Germinal center (tissue), 1 donor: ENCODE measurements around the gene MED22.
A peak's percentile ranks its signal among the peaks of the same experiment; 100 is the strongest.

Source experiments
- DNase-seq: peaks from one replicate; pipeline ENCODE4 v3.0.0; 2012; ENCODE audit warnings: mixed read lengths, low spot score

Gene MED22

DNA sequence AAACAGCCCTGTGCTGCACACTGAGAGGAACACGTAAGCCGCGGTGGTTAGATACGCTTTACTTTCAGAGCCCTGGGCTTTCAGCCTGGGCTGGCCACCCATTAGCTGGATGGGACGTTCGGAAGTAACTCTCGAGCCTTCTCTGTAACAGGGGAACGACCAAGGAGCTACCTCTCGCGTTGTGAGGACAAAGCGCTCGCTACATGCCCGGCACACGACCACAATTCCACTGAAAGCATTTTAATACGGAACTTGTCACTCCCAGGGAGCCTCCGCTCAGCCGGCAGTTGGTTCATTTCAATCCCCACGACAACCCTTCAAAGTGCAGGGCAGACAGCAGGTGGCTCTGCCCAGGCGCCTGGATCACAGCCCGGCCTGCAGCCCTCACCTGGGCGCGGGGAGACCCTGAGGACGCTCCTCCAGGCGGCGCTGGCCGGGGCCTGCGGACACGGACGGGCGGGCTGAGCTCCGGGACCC, 8.0 kb upstream of the MED22 start:
- peak; percentile 32 for DNase-seq

DNA sequence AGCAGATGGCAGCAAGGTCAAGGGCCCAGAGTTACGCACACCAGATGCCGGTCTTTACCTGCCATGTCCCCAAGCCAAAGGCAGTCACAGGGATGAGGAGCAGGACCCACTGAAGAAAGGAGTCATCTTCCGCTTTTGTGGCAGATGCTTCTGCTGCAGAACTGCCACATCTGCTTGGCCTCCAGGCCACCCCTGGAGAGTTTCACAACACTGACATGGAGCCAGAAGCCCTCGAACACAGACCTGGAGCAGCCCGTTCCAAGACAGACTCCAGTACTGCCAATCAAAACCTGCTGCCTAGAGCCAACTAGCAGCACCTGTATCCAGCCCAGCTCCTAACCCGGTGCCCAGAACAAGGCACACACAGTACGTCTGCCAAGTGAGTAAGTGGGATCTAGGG, 6.8 kb upstream of the MED22 start:
- no peak for DNase-seq

DNA sequence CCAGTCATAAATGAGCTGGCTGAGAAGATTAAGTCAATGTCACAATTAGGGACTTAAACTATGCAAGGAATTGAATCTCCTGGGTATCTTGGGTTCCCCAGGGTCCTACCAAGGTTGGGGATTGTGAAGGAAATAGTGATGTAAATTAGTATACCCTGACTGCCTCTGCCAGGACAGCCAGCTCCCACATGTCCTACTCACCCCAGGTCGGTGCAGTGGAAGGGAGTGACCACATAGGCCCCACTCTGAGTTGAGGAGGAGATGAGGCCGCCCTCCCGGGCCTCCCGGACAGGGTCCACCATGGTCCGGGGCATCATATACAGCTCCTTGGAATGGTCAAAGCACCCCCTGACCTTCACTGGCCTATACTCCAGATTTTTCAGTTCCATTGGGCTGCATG, 5.6 kb upstream of the MED22 start:
- no peak for DNase-seq

DNA sequence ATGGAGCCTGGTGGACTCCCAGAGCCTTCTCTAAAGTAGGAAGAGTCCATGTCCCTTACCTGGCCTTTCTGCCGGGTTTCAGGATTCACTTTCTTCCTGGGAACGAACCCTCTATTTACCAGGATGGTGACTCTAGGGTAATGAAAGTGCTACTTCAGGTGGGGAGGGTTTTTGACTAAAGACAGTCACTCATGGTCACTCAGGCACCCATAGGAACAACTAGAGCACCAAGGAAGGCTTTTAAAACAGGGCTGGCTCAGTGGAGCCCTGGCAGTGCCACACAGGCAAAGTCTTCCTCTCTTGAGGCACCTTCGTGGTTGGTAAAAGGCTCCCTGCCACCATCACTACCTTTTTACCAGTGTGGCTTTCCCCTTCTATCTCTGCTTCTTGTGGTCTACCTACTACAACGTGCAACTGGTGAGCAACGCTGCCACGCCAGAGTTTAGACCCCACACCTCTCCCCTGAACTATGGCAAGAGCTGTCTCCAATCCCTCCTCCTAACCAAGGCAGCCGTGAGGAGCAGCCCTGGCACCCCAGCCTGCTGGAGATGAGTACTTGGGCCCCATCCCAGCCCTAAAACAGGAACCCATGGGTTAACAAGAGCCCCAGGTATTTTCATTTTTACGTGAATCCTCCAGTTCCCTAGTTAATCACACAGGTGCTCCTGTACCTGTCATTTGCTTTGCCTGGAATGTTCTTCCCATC, 4.9 kb upstream of the MED22 start:
- no peak for DNase-seq

DNA sequence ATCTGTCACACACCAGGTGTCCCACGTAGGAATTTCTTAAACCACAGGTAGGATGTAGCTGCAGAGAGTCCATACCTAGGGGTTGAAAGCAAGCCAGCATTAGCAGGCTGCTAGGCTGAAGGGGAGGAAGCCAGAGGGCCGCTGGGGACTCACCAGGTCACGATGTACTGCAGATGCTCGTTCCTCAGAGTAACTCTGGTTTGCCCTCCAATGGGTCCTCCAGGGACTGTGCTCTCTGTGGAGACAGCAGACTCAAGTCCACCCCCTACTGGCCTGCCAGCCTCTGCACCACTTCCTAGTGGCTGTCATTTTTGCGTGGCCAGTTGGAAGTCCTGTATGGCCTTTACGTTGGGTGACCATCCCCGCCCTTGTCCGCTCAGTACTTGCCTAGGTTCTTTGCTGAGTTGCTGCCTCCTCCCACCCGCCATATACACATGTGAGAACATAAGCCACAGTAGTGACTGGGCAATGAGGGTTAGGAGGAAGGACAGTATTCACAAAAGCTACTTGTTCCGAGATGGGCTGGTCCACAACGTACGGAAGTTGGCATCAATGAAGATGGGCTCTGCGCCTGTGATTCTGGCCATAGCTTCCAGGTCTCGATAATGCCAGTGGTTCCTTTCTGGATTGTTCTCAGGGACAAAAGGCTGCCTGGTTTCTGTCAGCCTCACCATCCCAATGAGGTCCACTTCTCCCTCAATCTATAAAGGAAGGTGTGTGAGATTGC, 4.1 kb upstream of the MED22 start:
- peak; percentile 42 for DNase-seq

DNA sequence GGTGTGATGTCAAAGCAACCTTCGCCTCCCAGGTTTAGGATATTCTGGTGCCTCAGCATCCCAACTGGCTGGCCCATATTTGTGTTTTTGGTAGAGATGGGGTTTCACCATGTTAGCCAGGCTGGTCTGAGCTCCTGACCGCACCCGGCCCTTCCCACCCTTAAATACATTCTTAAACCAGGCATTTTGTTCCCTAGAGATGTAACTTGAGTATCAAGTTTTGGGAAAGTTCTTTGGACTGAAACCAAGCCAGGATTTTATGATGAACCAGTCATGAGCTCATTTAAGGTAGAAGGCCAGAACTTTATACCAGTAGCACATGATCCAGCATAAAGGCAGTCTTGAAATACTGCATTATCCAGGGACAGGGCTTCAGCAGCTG, 3.6 kb upstream of the MED22 start:
- DNase-seq, result no peak

DNA sequence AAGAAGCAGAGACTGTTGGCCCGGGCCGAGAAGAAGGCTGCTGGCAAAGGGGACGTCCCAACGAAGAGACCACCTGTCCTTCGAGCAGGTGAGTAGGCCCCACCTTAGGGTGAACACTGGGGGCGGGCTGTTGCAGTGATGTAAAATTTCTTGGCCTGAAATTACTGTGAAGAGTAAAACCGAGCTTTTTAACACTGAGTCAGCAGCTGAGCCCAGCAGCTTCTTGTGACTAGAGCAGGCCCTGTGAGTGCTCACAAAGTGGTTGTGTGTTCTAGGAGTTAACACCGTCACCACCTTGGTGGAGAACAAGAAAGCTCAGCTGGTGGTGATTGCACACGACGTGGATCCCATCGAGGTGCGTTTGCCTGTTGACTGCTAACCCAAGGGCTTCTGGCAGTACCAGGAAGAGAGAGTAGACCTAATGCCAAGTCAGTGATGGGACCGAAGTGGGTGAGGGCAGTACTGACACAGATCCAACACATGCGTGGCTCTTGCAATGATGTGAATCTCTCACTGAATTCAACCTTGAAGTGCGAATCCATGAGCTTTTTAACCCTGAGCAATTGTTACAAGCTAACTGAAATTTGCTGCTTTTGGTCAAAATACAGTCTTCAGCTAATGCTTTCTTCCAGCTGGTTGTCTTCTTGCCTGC, 2.2 kb upstream of the MED22 start:
- no peak for DNase-seq

DNA sequence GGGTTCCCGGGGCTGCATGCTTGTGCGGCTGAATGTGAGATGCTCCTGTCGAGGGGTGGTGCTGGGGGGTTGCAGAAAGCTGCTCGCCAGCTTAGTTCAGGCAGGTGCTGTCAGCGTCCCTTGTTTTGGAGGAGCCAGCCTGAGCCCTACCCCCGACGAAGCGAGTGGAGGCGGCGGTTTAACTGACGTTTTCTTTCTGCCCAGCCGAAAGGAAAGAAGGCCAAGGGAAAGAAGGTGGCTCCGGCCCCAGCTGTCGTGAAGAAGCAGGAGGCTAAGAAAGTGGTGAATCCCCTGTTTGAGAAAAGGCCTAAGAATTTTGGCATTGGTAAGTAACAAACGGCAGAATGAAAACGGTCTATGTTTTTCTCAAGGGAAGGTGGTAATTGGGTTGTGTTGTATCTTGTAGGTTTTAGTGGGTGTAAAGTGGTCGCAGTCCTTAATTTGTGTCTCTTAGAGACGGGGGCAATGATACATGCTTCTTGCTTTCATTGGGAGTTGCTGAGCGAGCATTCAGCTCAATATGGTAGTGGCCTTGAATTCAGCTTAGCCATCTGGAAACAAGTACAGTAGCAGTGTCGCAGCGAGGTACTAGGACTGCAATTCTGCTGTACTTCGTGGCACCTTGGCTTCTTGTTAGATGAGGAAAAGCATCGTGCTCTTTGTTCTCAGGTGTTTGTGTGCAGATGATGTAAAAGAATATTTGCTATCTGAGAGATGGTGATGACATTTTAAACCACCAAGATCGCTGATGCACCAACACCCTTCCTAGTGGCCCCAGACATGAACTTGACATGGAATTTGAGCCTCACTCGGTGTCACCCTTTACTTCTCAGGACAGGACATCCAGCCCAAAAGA, 1.0 kb upstream of the MED22 start:
- DNase-seq, result no peak

DNA sequence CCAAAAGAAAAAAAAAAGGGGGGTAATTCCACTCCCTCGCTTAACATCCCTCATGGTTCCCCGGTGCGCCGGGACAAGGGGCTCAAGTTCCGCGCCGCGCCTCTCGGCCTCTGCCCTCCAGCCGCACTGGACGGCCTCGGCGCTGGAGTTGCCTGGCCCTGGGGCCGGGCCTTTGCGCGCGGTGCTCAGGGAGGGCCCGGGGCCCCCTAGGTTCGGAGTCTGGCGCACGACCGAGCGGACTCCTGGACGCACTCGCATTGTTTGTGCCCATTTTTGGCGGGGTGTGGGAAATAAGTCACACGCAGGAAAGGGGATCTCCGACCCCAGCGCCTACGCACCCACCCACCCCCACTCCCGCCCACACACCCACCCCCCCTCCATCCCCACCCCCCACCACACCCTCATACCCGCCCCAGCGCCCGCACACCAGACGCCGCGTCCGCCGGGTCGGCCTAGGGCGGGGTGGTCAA, 381 bp downstream of the MED22 start:
- peak; percentile 56 for DNase-seq

DNA sequence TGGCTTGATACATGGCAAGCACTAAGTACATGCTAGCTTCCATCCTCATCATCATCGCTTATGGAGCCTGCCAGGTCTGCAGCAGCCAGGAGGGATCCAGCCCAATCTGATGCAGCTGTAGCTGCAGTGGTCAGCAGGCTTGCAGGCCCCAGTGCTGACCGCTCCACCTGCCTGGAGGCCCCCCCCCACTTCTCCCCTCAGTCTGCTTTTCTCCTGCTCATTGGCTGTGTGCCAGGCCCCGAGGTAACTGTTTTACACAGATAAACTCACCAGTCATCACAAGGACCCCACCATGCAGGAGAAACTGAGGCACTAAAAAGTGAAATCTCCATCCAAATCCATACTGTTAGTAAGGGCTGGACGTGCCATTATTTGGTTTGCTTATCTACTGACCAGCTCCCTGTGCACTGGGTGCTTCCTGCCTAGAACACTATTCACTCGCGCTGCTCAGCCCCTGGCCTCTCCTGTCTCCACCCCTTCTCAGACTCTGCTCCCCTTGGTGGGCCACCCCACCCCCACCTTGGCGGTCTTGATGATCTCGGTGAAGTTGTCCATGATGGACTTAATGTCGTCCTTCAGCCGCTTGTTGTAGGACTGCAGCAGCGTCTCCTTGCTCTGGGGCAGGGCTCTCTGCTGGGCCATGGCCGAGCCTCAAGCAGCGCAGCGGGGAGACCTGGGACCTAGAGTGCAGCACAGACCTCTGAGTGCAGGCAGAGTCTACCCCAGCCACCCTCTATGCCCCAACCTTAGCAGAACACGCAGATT, 1.7 kb downstream of the MED22 start:
- DNase-seq, result no peak

DNA sequence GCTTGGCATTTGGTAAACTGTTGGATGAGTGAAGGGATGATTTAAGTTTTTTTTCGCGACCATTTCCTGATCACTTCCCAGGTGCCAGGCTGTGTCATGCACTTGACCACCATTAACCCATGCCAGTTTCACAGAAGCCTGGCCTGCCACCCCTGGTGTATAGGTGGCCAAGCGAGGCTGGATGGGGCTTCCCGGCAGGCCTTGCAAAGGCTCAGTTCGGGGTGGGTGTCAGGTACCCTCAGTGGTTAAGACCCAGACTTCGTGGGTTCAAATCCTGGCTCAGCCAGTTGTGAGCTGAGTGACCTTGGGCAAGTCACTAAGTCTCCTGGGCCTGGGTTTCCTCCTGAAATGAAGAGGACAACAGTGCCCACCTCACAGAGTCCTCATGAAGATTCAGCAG, 2.3 kb downstream of the MED22 start:
- no peak for DNase-seq

DNA sequence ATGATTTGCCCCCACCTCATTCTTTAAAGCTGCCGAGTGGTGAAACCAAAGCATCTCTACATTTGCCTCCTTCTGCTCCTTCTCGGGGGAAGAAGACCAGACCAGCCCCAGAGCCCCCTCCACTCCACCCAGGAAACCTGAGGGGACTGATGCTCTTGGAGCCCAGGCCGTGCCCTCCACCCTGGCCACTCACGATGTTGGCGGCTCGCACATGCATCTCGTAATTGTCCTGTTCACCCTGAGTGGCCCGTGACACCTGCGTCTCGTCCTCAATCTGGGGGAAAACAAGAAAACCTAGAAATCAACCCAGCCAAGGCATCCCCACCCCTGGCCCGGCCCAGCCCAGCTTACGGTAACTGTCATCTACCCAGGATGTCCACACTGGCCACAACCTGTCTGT, 3.0 kb downstream of the MED22 start:
- DNase-seq, result no peak

DNA sequence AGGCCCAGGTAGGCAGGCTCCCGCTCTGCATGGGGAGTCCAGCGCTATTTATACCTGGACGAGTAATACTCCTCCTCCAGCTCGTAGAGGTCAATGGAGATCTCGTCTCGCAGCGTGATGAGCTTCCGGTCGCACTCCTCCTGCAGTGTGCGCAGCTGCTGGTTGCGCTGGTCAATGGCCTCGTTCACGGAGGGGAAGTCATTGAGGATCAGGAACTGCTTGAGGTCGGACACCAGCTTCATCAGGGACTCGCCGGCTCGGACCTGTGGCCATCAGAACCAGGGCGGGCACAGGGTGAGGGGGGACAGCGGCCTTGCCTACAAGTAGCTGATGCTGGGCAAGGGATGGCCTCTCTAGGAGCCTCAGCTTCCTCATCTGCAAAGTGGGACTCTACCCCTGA, 3.9 kb downstream of the MED22 start:
- DNase-seq, result no peak

DNA sequence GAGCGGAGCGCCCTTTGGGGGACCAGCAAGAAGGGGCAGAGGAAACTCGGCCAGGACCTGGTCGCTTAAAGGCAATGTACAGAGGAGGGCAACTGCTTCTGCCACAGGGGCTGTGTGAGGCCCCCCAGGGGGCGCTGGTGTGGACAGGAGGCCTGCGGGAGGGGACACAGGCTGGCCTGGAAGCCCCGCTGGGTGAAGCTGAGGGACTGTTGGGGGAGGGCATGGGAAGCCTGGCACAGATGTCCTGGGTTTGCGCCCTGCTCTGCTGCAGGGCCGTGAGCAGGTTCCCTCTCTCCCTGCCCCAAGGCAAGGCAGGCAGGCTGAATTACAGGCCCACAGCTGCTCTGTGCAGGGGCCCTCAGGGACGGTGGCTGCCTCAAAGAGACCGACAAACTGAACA, 5.4 kb downstream of the MED22 start:
- no peak for DNase-seq

DNA sequence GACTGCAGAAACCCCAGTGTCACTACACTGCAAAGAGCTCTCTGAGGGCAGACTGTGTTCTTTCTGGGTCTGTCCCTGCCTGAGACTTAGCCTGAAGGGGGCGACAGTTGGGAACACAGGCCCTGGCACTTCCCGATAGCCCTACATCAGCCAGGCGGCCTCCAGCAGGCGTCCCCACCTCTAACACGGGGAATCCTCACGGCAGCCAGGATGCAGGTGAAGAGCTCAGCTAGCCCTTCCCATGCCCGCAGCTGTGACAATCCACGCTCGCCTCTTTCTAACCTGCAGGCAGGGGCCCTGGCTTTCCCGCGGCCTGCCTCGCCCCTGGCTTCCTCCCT, 5.9 kb downstream of the MED22 start:
- DNase-seq, result no peak

DNA sequence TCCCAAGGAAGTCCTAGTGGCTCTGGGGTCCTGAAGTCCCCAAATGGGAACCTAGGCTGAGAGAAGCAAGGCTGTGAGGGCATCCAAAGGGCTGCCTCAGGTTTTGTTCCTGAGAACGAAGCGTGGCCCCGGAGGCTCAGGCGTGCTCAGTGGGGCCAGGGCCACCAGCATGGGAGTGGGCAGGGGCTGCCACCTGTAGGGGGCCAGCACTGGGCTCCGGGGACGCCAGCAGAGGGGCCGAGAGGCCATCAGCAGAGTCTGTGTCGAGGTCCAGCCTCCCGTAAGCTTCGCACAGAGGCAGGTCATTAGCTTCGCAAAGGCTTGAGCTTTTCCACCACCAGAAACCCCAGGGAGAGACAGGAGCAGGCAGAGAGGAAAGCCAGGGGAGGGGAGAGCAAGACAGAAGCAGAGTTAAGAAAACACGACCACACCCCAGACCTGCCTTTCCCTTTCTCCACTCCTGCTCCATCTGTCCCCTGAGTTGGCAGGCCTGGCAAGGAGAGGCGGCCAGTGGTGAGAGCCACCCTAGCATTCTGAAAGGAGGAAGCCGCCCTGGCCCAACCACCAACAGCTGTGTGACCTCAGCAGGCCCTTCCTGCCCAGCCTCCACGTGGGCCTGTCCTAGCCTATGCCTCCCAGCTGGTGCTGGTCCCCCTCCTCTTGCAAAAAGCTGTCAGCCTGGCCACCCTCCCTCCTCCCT, 6.4 kb downstream of the MED22 start:
- no peak for DNase-seq

DNA sequence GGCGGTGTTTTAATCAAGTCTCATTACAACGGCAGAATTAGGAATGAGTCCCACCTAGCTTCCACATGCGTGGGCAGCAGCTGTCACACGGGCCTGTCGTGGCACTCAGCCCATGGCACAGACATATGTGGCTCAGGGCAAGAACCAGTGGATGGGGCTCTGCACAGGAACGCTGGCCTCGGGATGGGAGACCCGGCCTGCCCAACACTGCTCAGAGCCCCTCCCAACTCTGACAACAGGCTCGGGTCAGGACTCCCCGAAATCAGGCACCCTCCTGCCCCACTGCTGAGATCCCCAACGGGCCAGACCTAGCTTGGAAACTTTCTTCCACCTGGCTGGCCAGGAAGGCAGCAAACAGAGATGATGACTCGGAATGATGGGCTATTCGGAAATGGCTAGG, 7.0 kb downstream of the MED22 start:
- no peak for DNase-seq

DNA sequence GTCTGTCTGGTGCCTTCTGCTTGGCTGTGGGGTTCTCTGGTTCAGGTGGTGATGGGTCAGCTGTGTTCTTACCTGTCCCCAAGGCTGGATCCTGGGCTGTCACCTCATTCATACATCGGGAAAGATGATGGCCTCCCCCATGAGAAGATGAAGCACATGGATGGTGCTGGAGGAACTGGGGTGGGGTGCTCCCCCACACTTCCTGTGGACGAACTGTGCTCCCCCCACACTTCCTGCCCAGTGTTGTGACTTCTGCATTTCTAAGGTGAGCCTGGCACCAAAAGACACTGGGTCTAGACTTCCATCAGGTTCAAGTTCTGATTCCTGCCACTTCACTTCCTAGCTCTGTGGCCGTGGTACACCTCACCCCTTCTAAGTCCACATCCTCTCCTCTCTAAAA, 7.7 kb downstream of the MED22 start:
- DNase-seq, result no peak

DNA sequence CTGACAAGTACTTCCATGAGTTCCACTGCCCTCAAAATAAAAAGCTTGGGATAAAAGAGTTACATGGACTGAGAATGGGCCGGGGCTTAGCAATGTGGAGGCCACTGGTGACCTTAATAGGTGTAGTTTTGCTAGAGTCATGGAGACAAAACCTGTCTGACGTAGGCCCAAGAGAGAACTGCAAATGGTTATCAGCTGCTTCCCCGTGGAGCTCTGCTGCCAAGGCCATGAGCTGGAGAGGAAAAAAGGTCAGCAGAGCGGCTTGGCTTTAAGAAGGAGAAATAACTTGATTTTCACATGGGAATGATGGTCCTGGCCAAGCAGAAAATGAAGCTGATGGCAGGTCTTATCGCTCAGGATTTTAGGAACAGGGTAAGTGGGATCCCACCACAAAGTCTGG, 8.3 kb downstream of the MED22 start:
- DNase-seq, result no peak

DNA sequence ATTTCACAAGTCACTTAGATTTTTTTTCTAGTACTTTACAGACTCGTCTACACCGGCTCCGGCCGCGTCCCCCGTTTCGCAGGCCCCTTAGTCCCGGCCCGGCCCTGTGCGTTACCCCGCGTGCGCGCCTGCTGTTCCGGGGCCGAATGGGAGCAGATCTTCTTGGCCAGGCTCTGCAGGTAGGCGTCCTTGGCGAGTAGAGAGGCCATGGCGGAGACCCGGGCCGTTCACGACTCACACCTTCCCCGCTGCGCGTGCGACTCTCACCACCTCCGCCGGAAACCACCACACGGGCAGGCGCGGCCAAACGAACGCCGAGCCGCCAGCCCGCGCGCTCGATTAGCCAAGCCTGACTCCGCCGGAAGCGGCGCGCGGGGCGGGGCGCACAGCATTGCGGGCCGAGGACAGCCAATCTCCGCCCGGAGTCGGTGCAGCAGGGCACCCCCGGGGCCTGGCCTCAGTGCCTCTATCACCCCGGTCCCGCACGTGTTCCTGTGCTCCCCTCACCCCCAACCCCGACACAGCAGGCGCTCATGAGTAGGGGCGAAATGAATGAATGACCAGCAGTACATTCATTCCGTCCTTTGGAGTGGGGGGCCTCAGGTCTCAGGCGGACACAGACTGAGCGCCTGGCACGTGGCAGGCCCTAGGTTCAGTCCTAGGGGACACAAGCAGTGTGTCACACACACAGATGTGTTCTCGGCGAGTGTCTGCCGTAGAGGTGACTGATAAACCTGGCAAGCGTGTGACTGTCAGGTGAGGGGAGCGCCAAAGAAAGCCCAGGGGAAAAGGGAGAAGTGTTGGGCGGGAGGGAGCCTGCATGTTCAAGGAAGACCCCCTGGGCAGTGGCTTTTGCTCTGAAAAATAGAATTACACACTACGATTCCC, 11.8 kb downstream of the MED22 start, which contains the start of gene SURF6:
TSS of gene SURF6 (minus strand) at position 265 of the 888 bp plus-strand sequence. CDS start at position 209, 56 bp downstream.
- peak; percentile 89 for DNase-seq
